Spleen (tissue), 11 donors: ENCODE data around the gene SIRT7. TPM values are rescaled to one million over a fixed set of nuclear protein-coding genes. Genes with fewer than 3 reads are reported as not detected.

Source experiments
- DNase-seq: peaks from one replicate; pipeline ENCODE4 v3.0.0-alpha.2; 2020
- H3K27ac ChIP-seq, 8 donors: fragments of 200-600 bp; sonication (generic) in 7 of 8; 1 replicate in 4 of 8; 2 replicates in 4 of 8; pipeline versions ENCODE4 v1.5.0 to v1.8.0; 2016 to 2021; ENCODE audit warnings: inconsistent platforms in 4 of 8, mild to moderate bottlenecking in 4 of 8, moderate library complexity in 1 of 8
- H3K27me3 ChIP-seq, 7 donors: fragments of 200-600 bp; sonication (generic) in 6 of 7; replicated peaks in 1 of 7; 1 replicate in 4 of 7; 2 replicates in 3 of 7; pipeline versions ENCODE4 v1.5.0 to v1.8.0; 2016 to 2021; ENCODE audit warnings: inconsistent platforms in 3 of 7, mild to moderate bottlenecking in 1 of 7
- H3K36me3 ChIP-seq, 6 donors: fragments of 200-600 bp; sonication (generic) in 5 of 6; 1 replicate in 4 of 6; 2 replicates in 2 of 6; pipeline versions ENCODE4 v1.5.0 to v1.8.0; 2016 to 2021; ENCODE audit warnings: inconsistent platforms in 2 of 6
- H3K4me1 ChIP-seq, 6 donors: fragments of 200-600 bp; sonication (generic) in 5 of 6; 1 replicate in 3 of 6; 2 replicates in 3 of 6; pipeline versions ENCODE4 v1.5.0 to v1.8.0; 2016 to 2021; ENCODE audit warnings: inconsistent platforms in 3 of 6
- H3K4me3 ChIP-seq, 8 donors: fragments of 200-600 bp; sonication (generic) in 7 of 8; 1 replicate in 4 of 8; 2 replicates in 4 of 8; pipeline versions ENCODE4 v1.5.0 to v1.8.0; 2016 to 2021; ENCODE audit warnings: inconsistent platforms in 4 of 8, mild to moderate bottlenecking in 4 of 8, moderate library complexity in 2 of 8
- H3K9me3 ChIP-seq, 8 donors: fragments of 200-600 bp; sonication (generic) in 7 of 8; 1 replicate in 4 of 8; 2 replicates in 4 of 8; pipeline versions ENCODE4 v1.5.0 to v1.8.0; 2016 to 2021; ENCODE audit warnings: inconsistent platforms in 4 of 8
- CTCF ChIP-seq, 11 experiments: fragments of 200-600 bp in 7 of 11; fragments of 450-650 bp in 4 of 11; sonication (generic) in 4 of 11; IDR thresholded peaks in 8 of 11; conservative IDR thresholded peaks in 3 of 11; 1 replicate in 7 of 11; 2 replicates in 4 of 11; pipeline versions ENCODE4 v1.4.0 to v1.8.0; 2016 to 2021; ENCODE audit warnings: antibody characterized with exemption in 11 of 11, inconsistent platforms in 4 of 11, mild to moderate bottlenecking in 1 of 11
- POLR2A ChIP-seq, 3 donors: fragments of 450-650 bp; IDR thresholded peaks; one replicate each; pipeline ENCODE4 v1.5.1; 2017; ENCODE audit warnings: antibody characterized with exemption in 3 of 3, mild to moderate bottlenecking in 1 of 3
- POLR2AphosphoS5 ChIP-seq, 3 donors: sonication (generic); formaldehyde crosslinking; IDR thresholded peaks; one replicate each; pipeline ENCODE4 v1.5.1; 2017; ENCODE audit warnings: antibody characterized with exemption in 3 of 3
- WGBS, 5 donors: extraction: QIAGEN DNeasy Blood & Tissue Kit in 3 of 5; methylation state at CpG; one replicate each; pipeline versions ENCODE4 v1.1.5 to v1.1.7; 2013 to 2018; 5-methylcytosine and 5-hydroxymethylcytosine counted together
- intact Hi-C: fragments of 100-400 bp; cut with DNase I; formaldehyde crosslinking; loops from one replicate; pipeline ENCODE4 v1.15.0; 2023; ENCODE audit warnings: low total_unique reads
- polyA plus RNA-seq, 3 donors: library from polyadenylated mRNA; stranded (reverse); fragments of 200-250 nt; gene quantifications; one replicate each; pipeline ENCODE4 v1.2.1, GENCODE V29; 2013
- total RNA-seq, 7 donors: library from RNA; depleted of rRNA in 3 of 7; stranded (reverse); fragments of >200 nt in 3 of 7; fragmentation: NEBNext Ultra II Directional in 4 of 7; extraction: Animal tissue kit (Norgen Biotek cat#: 25700) in 4 of 7; gene quantifications; one replicate each; pipeline versions ENCODE4 v1.1.0 to v1.2.1, GENCODE V29; 2016 to 2021
- donor health status: healthy with polysubstance abuse.
- donor health status: DM: no; HTN: no; CAD: no; lungs with moderate emphysema.
- donor health status: DM: no; HTN: no; CAD: no.
- donor health status: Bipolar disorder and iron deficiency.
- donor health status: healthy.
- donor health status: DM: no; HTN: no; CAD: no.
- donor health status: DM: yes; HTN: yes; CAD: no.

SIRT7 gene
- total and polyA plus RNA-seq, 10 donors = 28.5 to 54.5 (median 39.1) TPM

GRCh38 chr17:81867170-81867990 is 50.6 kb downstream of the SIRT7 start:
- Histone ChIP-seq H3K27ac (peak overlapping the region; percentile 3 to 100 (median 73)), H3K4me1 (peaks cover 34 to 91% (median 75%) of the 10 kb centered on the region in 6 donors), H3K27me3 (no peaks in the 10 kb centered on the region), H3K4me3 (no peak overlapping the region), H3K9me3 (no peaks in the 10 kb centered on the region), H3K36me3 (peaks cover 0 to 63% (median 24%) of the 10 kb centered on the region in 6 donors)
- 40 to 53% (median 48%) methylated on average over 15 to 23 of the region's 23 CpGs for whole genome bisulfite sequencing, 5 donors
- TF ChIP-seq POLR2A (IDR thresholded peaks at IDR 0.05) = no peak
- TF ChIP-seq CTCF (IDR thresholded peaks at IDR 0.05 in 8 of 11, conservative IDR thresholded peaks at IDR 0.05 in 3 of 11) = no peak
- peak; percentile 83 to 90 (median 87) for TF ChIP-seq POLR2AphosphoS5 (IDR thresholded peaks at IDR 0.05)
- intact Hi-C loops = no loop called here
- peak; percentile 85 for DNase-seq

- DNase-seq = no peak
- TF ChIP-seq POLR2A (IDR thresholded peaks at IDR 0.05) (no peak), POLR2AphosphoS5 (IDR thresholded peaks at IDR 0.05) (peak in 2 of 3 donors; percentile 4 to 50), CTCF (IDR thresholded peaks at IDR 0.05 in 8 of 11, conservative IDR thresholded peaks at IDR 0.05 in 3 of 11) (no peak)
- intact Hi-C loops = no loop called here
- no peaks in the 10 kb centered on the region for H3K9me3 ChIP-seq
- peaks cover 0 to 63% (median 24%) of the 10 kb centered on the region in 6 donors for H3K36me3 ChIP-seq
- peaks cover 39 to 91% (median 75%) of the 10 kb centered on the region in 6 donors for H3K4me1 ChIP-seq
- peak overlapping the region; percentile 3 to 100 (median 73) for H3K27ac ChIP-seq
- 62 to 76% (median 65%) methylated on average over 8 to 18 of the region's 18 CpGs for WGBS, 5 donors
- H3K4me3 ChIP-seq = no peak overlapping the region
- H3K27me3 ChIP-seq = no peaks in the 10 kb centered on the region
These were observed 51.4 kb downstream of the SIRT7 start for GRCh38 chr17:81866440-81867169.

GRCh38 chr17:81865733-81866439 is 52.1 kb downstream of the SIRT7 start:
- WGBS, 5 donors = 66 to 86% (median 79%) methylated on average over 15 to 18 of the region's 18 CpGs
- intact Hi-C loops = no loop called here
- TF ChIP-seq POLR2AphosphoS5 (IDR thresholded peaks at IDR 0.05) (peak; percentile 45 to 85 (median 57)), CTCF (IDR thresholded peaks at IDR 0.05 in 8 of 11, conservative IDR thresholded peaks at IDR 0.05 in 3 of 11) (no peak)
- DNase-seq = no peak
- H3K27me3 ChIP-seq = no peaks in the 10 kb centered on the region
- H3K4me1 ChIP-seq = peaks cover 42 to 95% (median 78%) of the 10 kb centered on the region in 6 donors
- no peak overlapping the region for H3K4me3 ChIP-seq
- H3K36me3 ChIP-seq = peaks cover 0 to 63% (median 24%) of the 10 kb centered on the region in 6 donors
- H3K27ac ChIP-seq = peak overlapping the region in 1 of 8 donors; percentile 98
- no peaks in the 10 kb centered on the region for H3K9me3 ChIP-seq
